Peyer's patch (tissue), 4 donors: ENCODE results near the gene PIGQ.

ENCODE experiments used
- POLR2A ChIP-seq, 2 donors: fragments of 450-650 bp; IDR thresholded peaks; one replicate each; pipeline ENCODE4 v1.5.1; 2017; ENCODE audit warnings: antibody characterized with exemption in 2 of 2, mild to moderate bottlenecking in 2 of 2, moderate library complexity in 2 of 2
- TF ChIP-seq, protein P1 (sequence below), 6 experiments: fragments of 450-650 bp in 4 of 6; fragments of 200-600 bp in 2 of 6; sonication (generic) in 1 of 6; IDR thresholded peaks; one replicate each; pipeline ENCODE4 v1.5.1; 2017 to 2019; ENCODE audit warnings: antibody characterized with exemption in 6 of 6, mild to moderate bottlenecking in 3 of 6, moderate library complexity in 1 of 6

GRCh38 chr16:620700-621525, 51.1 kb downstream of the PIGQ start:
- TF ChIP-seq, protein P1, sequence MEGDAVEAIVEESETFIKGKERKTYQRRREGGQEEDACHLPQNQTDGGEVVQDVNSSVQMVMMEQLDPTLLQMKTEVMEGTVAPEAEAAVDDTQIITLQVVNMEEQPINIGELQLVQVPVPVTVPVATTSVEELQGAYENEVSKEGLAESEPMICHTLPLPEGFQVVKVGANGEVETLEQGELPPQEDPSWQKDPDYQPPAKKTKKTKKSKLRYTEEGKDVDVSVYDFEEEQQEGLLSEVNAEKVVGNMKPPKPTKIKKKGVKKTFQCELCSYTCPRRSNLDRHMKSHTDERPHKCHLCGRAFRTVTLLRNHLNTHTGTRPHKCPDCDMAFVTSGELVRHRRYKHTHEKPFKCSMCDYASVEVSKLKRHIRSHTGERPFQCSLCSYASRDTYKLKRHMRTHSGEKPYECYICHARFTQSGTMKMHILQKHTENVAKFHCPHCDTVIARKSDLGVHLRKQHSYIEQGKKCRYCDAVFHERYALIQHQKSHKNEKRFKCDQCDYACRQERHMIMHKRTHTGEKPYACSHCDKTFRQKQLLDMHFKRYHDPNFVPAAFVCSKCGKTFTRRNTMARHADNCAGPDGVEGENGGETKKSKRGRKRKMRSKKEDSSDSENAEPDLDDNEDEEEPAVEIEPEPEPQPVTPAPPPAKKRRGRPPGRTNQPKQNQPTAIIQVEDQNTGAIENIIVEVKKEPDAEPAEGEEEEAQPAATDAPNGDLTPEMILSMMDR (IDR thresholded peaks at IDR 0.05) = no peak
- TF ChIP-seq POLR2A (IDR thresholded peaks at IDR 0.05) = no peak
